Lower leg skin (tissue), 3 donors: ENCODE results near the gene TM7SF3.

Source experiments
- POLR2A ChIP-seq, 2 donors: fragments of 450-650 bp; IDR thresholded peaks; one replicate each; pipeline ENCODE4 v1.6.1; 2016 to 2017; ENCODE audit warnings: antibody characterized with exemption in 2 of 2, mild to moderate bottlenecking in 1 of 2, moderate library complexity in 1 of 2
- TF ChIP-seq, protein P1 (sequence below), 3 donors: fragments of 450-650 bp; IDR thresholded peaks; one replicate each; pipeline ENCODE4 v1.5.1; 2016; ENCODE audit warnings: antibody characterized with exemption in 3 of 3, mild to moderate bottlenecking in 3 of 3, moderate library complexity in 2 of 3

- TF ChIP-seq, protein P1, sequence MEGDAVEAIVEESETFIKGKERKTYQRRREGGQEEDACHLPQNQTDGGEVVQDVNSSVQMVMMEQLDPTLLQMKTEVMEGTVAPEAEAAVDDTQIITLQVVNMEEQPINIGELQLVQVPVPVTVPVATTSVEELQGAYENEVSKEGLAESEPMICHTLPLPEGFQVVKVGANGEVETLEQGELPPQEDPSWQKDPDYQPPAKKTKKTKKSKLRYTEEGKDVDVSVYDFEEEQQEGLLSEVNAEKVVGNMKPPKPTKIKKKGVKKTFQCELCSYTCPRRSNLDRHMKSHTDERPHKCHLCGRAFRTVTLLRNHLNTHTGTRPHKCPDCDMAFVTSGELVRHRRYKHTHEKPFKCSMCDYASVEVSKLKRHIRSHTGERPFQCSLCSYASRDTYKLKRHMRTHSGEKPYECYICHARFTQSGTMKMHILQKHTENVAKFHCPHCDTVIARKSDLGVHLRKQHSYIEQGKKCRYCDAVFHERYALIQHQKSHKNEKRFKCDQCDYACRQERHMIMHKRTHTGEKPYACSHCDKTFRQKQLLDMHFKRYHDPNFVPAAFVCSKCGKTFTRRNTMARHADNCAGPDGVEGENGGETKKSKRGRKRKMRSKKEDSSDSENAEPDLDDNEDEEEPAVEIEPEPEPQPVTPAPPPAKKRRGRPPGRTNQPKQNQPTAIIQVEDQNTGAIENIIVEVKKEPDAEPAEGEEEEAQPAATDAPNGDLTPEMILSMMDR (IDR thresholded peaks at IDR 0.05), result no peak
- TF ChIP-seq POLR2A (IDR thresholded peaks at IDR 0.05), result no peak
These were observed 46.6 kb upstream of the TM7SF3 start for GRCh38 chr12:27060740-27061139.
